Stimulated activated CD4-positive, alpha-beta T cell treated with anti-CD3 and anti-CD28 coated beads, Interleukin-4, amount 100 ng/mL, for 4 hours (primary cell): Measurements from ENCODE around the gene TMC2.
"Not testable (repeated sequence)": the region's sequence is repeated elsewhere in the genome, so short reads cannot be mapped to it uniquely, and the experiment has no call there.

Experiments
- DNase-seq, 2 experiments: peaks; one replicate each; pipeline ENCODE4 v3.0.0-alpha.2; 2020

TMC2 gene

DNA sequence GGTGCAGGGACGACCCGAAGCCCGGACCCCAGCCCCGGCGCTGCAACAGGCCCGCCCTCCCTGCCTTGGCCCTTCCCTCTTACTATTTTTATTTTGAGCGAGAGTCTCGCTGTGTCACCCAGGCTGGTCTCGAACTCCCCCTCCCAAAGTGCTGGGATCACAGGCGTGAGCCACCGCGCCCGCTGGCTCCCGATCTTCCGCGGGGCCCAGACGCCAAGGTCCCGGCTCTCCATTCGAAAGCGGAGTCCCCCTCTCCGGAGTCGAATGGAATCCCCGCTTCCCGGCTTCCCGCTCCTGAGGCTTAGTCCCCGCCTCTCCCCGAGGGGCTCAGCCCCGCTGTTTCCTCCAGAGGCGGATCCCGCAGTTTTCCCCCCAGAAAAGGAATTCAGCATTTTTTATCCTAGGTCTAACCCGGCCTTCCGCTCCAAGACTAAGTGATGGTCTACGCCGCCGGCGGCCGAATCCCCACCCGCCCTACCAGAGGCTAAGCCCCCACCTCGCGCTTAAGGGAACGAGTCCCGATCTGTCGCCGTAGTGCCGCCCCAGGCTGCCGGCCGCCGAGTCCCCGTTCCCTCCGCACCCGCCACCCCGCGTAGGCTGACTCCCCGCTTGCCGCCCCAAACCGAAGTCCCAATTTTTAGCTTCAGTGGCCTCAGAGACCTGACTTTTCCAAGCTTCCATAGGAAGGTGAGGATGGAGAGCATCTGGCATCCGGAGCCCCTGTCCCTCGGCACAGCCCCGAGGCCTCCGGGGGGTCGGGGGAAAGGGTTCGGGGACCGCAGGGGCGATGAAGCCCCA is 11.5 kb upstream of the TMC2 start:
- DNase-seq = peak; percentile 17 to 40

DNA sequence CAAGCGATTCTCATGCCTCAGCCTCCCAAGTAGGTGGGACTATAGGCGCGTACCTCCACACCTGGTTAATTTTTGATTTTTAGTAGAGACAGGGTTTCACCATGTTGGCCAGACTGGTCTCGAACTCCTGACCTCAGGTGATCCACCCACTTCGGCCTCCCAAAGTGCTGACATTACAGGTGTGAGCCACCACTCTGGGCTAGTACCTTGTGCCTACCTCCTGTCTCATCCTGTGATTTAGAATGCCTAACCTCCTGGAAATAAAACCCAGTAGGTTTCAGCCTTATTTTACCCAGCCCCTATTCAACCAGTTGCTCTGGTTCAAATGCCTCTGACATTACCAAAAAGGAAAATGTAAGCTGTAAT is 10.2 kb upstream of the TMC2 start:
- not testable (repeated sequence) for DNase-seq

DNA sequence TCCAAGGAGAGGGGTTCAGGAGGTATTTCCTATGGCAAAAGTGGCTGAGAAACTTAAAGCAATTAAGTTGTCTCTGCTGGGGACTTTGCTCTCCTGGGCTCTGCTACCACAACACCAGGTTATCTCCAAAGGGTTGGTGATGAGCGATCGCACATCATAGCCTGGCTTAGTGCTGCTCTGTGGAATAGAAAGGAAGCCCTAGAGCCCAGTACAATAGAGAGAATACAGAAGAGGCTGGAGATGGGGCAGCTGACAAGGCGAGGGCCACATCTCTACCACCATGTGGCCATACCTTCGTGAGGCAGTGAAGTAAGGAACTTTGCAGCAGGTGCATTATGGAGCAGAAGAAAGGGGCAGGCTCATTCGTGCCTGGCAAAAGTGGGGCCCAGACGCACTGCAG is 8.6 kb upstream of the TMC2 start:
- DNase-seq = no peak

DNA sequence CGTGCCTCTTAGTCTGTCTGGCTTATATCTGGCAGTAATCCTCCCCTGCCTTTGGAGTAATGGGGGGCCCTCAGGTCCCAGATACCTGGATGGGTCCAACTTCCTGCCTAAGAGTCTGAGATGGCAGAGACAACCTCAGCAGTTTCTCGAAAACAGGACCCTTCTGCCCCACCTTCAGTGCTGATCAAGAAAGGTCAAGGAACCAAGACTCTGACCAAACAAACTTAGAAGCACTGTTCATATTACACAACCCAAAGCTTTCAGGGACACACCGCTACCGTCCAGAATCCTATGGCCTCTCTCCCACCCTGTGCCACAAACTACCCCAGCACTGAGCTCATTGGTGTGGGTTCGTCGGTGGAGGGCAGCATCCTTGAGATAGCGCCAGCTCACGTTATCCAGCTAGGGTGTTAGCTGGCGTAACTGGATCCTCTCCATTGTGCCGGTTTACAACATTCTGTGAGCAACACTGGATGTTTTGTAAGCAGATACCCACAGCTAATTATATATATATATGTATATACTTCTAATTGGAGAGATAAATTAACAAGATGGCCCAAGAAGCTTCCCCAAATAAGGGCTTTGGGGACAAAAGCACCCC is 7.6 kb upstream of the TMC2 start:
- no peak for DNase-seq

DNA sequence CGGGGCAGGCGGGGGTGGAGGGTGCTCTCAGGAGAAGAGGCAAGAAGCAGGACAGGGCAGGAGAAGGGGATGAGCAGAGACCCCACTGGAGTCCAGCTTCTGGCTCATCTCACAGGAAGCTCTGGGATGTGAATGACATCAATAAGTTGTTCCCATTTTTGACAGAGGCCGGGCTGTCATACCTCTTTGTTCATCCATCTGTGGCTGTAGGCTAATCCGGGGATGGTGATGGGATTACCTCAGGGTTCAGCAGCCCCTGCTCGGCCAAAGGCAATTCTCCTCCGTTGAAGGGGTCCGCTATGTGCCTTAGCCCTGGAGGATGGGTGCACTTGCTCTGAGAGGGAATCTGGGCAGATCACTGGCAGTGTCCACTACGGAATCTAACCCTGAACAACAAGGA is 3.3 kb upstream of the TMC2 start:
- DNase-seq = no peak

DNA sequence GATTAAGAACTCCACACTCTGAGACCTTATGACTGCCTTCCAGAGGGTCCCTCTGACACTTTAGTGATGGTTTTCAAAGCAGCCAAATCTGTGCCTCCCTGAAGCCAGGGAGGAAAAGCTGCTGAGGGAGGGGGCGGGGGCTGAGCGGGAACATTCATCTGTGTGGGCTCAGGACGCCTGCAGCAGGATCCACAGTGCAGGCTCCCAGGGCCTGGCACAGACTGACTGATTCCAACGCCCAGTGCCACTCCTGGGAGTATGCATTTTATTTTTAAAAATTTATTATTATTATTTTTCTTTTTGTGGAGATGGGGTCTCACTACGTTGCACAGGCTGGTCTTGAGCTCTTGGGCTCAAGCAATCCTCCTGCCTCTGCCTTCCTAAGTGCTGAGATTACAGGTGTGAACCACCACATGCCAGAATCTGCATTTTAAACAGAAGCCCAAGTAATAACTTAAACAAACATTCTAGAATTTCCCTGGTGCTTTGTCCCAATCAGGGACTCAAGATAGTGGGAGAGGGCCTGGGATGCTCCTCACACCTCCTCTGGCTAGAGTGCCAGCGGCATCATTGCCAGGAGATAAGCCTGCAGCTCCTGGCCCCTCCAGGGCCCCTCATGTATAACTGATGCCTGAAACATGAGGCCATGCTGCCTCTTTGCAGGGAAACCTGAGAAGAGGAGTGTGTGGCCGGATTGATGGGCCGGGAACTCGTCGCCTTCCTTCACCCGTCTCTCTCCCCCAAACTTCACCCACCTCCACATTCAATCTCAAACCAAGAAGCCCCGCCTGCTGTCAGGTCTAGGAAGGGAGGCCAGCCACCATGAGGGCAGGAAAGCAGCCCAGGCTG is 438 bp upstream of the TMC2 start:
- no peak for DNase-seq

DNA sequence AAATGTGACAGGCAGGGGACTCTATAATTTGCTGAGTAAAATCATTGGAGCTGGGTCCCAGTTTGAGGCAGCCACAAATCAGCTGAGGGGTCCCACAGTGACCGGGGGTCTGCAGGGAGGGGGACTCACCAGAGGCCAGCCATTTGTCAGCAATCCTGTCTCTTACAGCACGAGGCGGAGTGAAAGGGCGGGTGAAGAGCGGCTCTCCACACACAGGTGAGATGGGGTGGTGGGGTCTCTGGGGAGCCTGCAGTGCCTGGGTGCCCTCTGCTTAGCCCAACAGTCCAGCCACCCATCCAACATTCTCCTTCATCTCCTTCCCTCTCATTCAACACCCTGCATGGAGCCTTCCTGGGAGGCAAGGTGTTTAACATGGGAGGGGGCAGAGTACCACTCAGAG is 728 bp downstream of the TMC2 start:
- no peak for DNase-seq

DNA sequence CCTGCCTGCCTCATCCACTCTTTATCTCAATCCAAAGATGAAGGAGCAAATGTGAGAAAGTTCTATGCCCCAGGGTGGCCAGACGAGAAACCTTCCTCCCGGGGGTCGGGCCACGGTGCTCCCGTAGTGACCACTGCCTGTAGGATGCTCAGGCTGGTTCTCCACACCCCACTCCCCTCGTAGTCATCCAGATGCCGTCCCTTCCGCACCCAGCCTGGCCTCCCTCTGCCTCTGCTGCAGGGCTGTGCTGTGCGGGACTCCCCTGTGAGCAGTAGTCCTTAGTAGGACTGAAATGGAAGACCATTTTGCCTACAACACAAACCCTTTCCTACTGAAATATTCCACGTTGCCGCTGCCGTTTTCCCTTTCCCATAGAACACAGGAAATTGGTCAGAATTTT is 2.0 kb downstream of the TMC2 start:
- DNase-seq = no peak

DNA sequence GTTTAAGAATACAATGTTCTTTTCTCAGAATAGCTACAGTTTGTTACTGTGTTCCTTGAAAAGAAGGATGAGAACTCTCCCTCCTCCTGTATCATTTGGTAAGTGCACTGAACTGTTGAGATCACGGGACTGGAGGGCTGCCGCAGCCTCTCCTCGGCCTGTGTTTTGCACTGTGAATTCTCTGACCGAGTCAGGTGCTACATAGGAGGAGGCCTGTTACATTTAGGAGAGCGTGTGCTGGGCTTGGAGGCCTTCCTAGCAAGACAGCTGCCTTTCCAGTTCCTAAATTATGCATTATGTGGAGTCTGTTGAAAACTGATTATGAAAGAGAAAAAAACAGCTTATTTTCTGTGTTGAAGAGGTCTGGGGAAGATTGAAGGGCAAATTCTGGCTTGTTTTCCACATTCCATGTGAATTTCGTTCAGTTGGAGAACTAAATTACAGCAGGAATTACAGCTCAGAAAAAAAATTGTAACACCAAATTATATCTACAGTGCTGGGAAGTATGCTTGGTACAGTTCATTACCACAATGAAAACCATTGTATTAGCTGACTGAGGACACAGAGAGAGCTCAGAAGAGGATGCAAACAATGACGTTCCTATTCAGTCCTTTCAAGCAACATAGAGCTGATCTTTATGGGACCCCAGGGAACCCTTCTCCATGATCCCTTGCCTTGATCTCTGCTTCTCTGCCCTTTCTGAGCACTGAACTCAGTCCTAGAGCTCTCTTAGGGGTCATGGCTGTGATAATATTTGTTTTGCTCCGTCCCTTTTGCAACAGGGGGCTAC is 2.8 kb downstream of the TMC2 start:
- DNase-seq = no peak

DNA sequence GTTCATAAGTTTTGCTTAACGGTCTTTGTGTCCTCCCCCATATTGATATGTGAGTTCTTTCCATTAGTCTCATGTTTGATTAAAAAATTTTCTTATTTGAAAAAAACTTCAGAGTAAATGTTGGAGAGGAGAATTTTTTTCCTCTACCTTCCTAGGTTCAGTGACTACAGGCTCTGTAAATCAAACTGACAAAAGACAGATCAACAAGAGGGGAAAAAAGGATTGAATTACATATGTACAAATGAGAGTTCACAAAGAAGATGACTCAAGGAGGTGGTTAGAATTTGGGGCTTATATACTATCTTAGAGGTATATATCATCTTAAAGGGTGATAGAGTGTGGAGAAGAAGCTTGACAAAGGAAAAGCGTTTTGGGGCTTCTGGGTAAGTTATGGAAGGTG is 5.6 kb downstream of the TMC2 start:
- DNase-seq = no peak

DNA sequence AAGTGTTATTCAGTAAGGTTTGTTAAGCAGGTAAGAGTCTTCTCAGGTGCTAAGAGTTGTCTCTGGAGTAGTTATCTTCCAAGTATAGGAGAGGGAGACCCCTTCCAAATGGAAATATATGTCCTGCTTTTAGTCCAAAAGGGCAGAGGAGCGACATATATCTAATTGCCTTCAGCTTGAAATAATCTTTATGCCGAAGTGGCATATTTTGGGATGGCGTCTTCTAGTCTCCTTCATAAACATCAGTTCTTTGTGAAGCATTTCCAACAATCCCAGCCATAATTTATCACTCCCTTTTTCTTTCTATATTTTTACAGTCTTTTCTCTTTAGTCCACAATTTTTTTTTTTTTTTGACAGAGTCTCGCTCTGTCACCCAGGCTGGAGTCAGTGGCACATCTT is 6.0 kb downstream of the TMC2 start:
- DNase-seq = no peak

DNA sequence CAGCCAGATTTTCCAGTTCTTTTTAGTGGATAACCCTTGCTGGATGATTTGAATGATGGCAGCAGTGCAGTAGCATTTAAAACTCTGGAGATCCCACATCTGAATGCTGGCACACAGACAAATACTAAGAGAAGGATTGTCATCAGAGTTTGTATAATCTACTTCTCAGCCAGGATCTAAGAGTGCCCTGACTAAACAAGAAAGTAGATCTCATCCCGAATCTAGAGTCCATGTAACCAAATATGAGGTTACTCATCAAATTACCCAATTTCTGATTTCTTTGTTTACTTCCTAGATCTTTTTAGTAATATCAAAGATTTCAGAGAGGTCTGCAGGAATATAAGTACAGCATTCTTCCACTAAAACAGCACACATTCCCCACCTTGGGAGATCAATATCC is 7.8 kb downstream of the TMC2 start:
- no peak for DNase-seq

DNA sequence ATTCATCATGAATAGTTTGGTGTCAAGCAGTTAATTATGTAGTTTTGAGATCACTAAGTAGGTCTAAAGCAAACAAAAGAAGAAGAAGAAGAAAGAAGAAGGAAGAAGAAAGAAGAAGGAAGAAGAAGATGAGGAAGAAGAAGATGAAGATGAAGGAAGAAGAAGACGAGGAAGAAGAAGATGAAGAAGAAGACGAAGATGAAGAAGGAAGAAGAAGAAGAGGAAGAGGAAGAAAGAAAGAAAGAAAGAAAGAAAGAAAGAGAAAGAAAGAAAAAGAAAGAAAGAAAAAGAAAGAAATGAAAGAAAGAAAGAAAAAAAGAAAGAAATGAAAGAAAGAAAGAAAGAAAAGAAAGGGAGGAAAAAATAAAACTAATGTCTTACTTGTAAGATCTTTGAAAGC is 9.2 kb downstream of the TMC2 start:
- no peak for DNase-seq

DNA sequence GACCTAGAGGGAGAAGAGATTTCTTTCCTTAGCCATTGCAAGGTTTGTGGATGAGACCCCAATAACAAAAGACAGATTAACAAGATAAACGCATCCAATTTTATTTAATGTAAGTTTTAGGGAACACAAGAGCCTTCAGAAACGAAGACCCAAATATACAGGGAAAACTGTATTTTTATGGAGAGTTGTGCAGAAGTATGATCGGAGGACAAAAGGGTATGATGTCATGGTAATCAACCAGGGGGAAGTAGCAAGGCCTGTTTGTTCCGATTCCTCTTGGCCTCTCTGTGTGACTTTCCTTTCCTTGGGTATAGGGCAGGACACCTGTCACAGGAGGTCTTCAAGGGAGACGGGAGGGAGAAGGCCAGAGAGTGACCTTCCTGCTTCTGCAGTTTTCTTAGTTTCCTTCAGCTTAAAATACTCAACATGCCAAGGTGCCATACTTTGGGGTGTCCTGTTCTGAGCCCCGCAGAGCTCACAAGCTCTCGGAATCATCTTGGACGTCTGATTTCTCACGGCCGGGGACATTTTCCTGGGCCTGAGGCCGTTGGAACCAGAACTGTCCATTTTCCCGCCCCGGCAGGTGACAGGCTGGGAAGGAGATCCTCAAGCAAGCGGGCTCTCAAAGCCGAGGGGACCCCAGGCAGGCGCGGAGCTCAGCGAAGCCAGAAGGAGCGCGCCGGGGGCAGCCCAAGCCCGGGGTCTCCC is 21.7 kb downstream of the TMC2 start:
- no peak for DNase-seq

DNA sequence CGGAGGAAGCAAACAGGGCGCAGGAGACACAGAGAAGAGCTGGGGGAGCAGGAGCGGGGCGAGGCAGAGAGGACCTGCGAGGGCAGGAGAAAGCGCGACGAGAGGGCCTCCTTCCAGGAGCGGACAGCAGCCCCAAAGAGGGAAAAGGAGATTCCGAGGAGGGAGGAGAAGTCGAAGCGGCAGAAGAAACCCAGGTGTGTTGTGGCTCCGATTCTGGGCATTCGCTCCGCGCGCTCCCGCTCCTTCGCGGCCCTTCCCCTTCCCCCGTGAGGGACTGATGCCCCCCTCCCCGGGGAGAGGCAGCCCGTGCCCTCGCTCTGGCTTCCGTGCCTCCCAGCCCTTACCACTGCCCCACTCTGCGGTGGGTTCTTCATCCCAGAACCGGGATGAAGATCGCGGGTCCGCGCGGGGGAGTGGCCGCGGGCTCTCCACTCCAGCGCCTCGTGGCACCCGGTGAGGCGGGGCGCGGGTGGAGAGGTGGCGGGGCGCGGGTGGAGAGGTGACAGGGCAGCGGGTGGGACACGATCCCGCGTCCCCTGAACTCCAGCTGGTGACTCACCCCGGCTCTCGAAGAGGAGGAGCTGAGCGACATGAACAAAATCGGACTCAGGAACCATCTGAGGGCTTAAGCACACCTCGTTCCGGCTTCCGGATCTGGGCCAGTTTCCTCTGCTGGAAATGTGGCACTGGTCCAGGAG is 22.4 kb downstream of the TMC2 start:
- no peak for DNase-seq

DNA sequence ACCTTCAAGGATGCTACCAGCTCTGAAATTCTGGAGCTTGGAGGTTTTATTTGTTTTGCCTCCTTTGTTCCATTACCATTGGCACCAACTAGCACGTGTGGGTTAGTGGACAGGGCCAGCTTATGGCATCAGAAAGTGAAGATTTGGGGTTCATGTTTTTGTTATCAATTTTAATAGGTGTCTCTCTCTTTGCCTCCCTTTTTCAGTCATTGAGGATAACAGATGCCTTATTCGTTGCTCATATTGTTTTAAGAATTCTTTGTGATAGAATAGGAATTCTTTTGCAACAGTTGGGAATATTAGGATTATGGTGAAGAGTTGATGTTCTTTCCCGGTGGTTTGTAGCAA is 22.9 kb downstream of the TMC2 start:
- no peak for DNase-seq

DNA sequence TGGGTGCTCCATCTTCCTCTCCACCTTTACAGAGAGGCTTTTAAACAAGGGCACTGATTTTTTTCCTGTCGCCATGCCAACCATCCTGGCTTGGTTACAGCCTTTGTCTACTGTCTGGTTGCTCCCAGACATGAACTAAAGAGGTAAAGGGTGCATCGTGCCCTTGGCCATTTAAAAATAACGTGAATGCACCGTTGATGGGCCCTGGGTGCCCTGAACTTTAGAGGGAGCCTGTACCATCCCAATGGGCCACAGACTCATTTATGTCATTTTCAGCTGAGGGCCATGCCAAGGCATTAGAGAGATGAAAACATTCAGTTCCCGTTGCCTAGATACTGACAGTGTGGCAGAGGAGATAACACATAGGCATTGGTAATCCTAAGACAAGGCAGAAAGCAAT is 23.3 kb downstream of the TMC2 start:
- DNase-seq = no peak

DNA sequence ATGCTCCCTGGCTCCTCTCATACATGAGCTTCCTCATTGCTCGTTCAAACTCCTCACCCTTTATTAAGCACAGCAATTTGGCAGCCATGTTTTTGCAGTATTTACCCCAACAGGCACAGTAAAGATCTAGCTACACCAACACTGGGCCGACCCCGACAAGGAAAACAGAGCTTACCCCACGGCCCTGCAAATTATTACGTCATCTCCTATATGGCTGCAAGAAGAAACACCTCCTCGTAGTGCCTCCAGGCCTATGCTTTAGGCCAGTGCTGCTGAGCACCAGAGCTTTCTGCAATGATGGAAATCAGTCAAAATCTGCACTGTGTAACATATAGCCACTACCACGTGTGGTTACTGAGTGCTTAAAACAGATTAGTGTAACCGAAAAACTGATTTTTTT is 26.7 kb downstream of the TMC2 start:
- DNase-seq = no peak

DNA sequence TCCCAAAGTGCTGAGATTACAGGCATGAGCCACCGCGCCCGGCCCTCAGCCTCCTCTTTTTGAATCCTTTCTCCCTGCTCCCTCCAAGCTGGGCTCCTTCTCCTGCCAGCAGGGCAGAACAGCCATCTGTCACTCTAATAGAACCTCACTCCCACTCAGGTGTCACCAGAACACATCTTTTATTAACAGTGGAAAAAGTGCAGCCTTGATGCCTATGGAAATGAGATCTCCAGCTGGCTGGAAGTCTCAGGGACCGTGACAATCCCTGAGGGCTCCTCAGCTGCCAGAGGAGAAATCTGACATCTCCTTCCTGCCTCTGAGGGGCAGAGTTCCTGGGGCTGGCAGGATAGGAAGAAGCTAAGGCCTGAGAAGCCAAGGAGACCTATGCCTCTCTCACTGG is 28.0 kb downstream of the TMC2 start:
- no peak for DNase-seq

DNA sequence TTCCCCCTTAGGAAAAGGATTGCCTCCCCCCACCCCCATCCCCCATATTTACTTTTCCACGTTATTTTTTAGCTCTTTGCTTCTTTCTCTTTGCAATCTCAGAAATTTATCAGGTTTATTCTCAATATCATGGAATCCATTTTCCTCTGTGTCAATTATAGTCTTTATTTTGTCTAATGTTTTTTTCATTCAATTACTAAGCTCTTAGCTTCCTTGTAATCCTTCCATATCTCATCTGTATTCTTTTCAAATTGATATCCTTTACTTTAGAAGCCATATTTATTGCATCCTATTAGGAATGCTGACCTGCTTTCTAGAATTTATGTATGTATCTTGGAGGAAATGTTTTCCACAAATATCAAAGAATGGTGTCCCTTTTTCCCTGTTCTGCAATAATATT is 39.3 kb downstream of the TMC2 start:
- DNase-seq = no peak

DNA sequence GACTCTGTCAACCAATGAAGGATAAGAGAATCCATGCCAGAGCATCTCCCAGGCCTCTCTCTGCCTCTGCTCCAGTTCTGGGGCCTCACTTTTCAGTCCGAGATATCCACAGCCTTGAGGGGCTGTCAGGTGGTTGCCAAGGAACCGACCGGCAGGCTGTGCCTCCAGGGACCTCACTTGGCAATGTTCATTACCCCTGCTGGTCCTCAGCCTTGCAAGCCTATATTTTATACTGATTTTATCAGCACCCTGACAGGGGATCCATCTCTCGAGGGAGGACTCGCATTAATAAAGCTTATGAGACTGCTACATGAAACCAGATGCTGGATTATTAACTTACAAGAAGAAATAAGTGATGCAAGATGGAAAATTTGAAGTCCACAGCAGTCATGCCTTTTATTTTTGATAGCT is 39.9 kb downstream of the TMC2 start:
- no peak for DNase-seq
